Fibroblast of skin of abdomen (primary cell): ENCODE data around the gene PUS3.

Source experiments
- DNase-seq: peaks from one replicate; pipeline ENCODE4 v3.0.0-alpha.2; 2013

The PUS3 gene

DNA sequence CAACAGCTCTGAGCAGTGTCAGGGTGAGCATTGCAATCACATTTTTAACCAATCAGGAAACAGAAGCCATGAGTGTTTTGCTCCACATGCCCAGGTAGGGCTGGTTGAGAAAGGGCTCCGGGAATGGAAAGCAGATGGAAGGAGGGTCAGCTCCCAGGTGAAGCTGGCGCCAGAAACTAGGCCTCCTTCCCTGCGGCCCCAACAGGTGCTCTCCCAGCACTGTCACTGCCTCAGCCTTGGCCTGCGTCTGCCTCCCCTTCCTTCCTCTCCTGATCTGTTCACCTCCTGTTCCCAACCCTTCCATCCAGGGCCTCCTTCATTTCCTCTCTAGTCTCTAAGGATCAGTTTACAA is 38.2 kb upstream of the PUS3 start:
- no peak for DNase-seq

DNA sequence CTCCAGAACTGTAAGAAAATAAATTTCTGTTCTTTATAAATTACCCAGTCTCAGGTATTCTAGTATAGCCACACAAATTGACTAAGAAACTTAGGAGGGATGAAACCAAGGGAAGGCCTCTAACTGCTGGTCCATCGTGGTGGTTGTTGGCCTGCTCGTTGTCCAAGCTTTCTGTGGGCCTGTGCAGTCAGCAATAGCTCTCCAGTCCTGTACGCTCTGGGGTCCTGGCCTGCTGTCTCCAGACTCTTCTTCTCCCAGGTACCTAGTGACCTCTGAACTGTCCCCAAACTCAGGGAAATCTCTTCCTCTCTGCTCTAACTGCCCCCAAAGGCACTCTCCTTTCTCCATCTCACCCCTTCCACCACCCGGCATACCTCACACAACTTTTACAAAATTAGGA is 37.1 kb upstream of the PUS3 start:
- DNase-seq, result no peak

- DNase-seq, result no peak
These were observed 36.1 kb upstream of the PUS3 start for GRCh38 chr11:125939081-125939521.

GRCh38 chr11:125938418-125938817 is 35.4 kb upstream of the PUS3 start:
- no peak for DNase-seq

DNA sequence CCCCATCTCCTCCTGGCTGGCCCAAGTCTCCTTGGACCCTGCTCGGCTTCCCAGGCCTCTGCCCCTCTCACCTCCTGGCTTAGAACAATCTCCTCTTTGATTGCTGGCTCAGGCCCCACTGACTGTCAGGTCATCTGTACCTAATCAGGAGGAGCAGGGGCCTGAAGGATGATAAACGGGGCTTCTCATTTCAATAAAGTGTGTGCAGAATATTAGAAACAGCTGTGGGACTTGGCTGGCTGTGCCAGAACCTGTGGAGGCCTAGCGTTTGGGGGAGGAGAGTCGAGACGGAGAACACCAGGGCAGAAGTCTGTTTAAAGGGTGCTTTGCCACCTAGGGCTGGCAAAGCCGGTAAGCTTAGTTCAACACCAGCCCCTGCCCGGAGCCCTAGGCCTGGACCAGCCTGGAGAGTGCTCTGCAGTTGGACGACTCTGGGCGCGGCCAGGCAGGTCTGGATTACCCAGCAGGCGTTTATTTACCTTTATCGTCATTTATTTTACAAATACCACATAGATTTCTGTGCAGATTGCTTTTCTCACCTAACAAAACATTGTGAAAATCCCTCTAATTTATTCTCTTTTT is 32.7 kb upstream of the PUS3 start:
- DNase-seq, result peak; percentile 71

DNA sequence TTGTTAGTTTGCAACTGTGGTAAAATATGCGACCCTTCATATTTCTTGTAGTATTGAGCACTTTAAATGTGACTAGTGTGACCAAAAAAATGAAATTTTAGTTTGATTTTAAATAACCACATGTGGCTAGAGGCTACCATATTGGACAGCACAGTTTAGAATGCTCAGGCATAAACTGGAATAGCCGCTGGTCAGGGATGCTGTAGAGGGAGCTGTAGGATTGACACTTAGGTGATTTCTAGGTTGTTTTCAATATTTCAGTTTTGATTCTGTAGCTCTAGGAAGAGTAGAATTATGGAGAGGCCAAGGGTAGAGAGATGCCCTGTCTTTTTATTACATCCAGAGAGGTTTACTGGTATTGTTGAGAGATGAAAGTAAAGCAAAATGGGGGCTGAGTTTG is 32.0 kb upstream of the PUS3 start:
- DNase-seq, result no peak

DNA sequence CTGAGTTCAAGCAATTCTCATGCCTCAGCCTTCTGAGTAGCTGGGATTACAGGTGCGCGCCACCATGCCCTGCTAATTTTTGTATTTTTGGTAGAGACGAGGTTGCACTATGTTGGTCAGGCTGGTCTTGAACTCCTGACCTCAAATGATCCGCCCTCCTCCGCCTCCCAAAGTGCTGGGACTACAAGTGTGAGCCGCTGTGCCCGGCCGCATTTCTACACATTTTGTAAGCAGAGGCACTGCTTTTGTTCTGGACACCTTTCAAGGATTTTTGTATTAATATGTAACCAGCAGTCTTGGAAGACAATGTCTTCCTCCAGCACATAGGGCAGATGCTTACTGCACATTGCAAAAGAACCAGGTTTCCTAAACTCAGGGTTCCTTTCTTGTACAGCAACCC is 31.5 kb upstream of the PUS3 start:
- DNase-seq, result no peak

DNA sequence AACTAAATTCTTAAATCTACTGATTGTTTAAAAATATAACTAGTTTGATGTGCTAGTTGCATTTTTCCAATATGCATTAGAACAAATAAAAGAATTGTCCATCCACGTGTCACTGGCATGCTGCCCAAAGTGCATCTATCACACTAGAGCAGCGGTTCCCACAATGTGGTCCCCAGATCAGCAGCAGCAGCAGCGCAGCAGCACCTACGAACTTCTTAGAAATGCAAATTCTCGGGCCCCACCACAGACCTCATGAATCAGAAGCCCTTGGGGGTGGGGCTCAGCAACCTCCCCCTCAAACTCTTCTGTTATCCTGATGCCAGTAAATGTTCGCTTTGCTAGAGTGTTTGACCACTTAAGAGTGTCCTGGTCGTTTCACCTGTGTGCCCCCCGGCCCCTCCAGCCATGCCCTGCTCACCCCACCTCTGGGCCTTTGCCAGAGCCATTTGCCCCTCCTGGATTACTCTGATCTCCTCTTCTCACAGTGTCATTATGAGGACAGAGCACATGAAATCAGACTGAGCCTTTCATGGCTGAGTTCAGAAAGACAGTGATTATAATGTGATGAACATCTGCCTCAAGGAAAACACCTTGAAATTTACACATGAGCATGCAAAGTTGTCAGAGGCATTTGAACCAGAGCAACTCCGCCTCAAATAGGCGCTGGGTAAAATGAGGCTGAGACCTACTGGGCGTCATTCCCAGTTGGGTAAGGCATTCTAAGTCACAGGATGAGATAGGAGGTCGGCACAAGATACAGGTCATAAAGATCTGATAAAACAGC is 30.2 kb upstream of the PUS3 start:
- DNase-seq, result no peak

- no peak for DNase-seq
These were observed 29.3 kb upstream of the PUS3 start for GRCh38 chr11:125932301-125932700.

DNA sequence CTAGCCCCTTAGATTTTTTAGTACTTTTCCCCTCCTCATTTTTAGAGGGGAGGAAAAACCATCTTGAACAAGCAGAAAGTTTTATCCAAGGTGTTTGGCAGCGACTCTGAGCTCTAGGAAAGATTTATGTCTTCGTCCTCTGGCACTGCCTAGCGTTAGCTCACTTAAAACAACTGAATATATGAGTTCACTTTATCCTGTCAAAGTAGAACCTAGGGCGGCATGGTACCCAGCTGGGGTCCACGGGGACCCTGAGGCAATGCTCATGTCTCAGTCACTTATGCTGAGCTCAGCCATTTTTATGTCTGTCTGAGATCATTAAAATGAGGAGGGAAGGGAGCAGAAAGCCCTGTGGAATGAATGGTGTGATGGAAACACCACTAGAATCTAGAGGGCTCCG is 28.7 kb upstream of the PUS3 start:
- DNase-seq, result no peak

GRCh38 chr11:125931116-125931515 is 28.1 kb upstream of the PUS3 start:
- no peak for DNase-seq

DNA sequence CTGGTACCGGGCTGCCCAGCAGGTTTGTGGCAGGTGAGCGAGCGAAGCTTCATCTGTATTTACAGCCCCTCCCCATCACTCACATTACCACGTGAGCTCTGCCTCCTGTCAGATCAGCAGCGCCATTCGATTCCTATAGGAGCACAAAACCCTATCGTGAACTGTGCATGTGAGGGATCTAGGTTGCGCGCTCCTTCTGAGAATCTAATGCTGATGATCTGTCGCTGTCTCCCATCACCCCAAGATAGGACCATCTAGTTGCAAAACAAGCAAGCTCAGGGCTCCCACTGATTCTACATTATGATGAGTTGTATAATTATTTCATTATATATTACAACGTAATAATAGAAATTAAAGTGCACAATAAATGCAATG is 27.1 kb upstream of the PUS3 start:
- no peak for DNase-seq

- DNase-seq, result no peak
These were observed 26.6 kb upstream of the PUS3 start for GRCh38 chr11:125929445-125930075.

GRCh38 chr11:125926682-125927081 is 23.7 kb upstream of the PUS3 start:
- DNase-seq, result no peak

DNA sequence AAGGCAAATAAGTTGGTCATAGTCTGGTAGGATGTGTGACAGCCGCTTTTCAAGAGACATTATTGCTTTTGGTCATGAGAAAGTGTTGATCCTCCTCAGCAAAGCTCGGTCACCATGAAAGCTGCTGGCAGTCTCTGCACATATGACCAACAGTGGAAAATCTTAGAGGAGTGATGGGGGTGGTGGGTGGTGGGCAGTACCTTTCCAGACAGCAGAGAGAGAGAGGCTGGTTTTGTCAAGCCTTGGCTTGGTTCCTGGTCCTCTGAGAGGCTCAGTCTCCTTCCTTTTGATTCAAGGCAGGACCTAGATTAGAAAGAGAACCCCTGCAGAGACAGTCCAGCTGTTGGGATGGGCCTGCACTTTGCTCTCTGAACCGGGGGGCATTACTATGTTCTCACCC is 22.8 kb upstream of the PUS3 start:
- DNase-seq, result no peak

GRCh38 chr11:125925247-125925740 is 22.3 kb upstream of the PUS3 start:
- DNase-seq, result no peak

- no peak for DNase-seq
These were observed 21.5 kb upstream of the PUS3 start for GRCh38 chr11:125924384-125925007.

GRCh38 chr11:125923633-125924032 is 20.6 kb upstream of the PUS3 start:
- DNase-seq, result no peak

GRCh38 chr11:125923012-125923579 is 20.1 kb upstream of the PUS3 start:
- peak; percentile 57 for DNase-seq

- DNase-seq, result no peak
These were observed 19.1 kb upstream of the PUS3 start for GRCh38 chr11:125922156-125922555.

- DNase-seq, result no peak
These were observed 18.0 kb upstream of the PUS3 start for GRCh38 chr11:125921042-125921441.

DNA sequence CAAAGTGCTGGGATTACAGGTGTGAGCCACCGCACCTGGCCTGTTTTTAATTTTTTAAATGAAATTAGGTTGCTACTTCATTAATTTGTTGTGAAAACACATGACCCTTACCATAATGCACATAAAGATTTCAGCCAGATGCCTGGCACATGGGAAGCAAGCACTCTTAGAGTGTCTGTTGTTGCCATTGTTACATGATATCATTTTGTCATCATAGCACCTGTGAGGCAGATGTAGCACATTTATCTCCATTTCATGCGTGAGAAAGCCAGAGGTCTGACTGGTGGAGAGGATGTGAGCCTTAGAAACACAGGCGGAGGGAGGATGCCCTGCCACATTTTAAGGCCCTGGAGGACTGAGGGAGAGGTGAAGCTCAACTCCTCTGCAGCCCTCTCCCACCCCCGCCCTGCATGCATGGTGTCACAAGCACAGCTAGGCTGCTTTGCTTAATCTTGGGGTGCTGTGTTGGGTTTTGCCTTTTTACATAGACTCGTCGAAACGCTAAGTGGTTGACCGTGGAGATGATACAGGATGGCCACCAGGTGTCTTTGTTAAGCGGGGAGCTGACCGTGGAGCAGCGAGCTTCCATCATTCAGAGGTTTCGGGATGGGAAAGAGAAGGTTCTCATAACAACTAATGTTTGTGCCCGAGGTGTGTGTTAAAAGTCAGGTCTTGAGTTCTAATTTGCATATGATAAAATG is 15.3 kb upstream of the PUS3 start:
- DNase-seq, result no peak
